NCI-H2196 treated with DMSO at 0.1 percent for 48 hours (cell line): Measurements from ENCODE around the gene FUCA1.
"Not testable (repeated sequence)": the region's sequence is repeated elsewhere in the genome, so short reads cannot be mapped to it uniquely, and the experiment has no call there.

Experiments used
- DNase-seq: peaks from one replicate; lab custom pipeline; 2025; ENCODE audit not compliant: unreplicated experiment; lab: John Stamatoyannopoulos, UW

The FUCA1 gene

DNA sequence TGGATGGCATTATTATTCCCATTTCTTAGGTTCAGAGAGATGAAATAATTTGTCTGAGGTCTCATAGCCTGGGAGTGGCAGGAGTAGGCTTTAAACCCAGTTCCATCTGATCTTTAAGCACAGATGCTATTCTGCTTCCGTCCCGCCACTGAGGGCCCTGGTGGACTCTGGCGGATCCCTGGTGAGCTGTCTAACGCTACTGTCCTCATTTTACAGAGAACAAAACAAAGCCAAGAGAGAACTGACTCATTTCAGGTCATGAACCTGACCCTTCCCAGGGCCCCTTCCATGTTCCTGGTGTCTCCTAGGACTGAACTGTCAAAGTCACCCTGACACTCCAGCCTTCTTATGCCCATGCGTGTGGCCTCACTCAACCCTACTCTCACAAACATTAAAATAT is 64.4 kb downstream of the FUCA1 start:
- DNase-seq, result no peak

DNA sequence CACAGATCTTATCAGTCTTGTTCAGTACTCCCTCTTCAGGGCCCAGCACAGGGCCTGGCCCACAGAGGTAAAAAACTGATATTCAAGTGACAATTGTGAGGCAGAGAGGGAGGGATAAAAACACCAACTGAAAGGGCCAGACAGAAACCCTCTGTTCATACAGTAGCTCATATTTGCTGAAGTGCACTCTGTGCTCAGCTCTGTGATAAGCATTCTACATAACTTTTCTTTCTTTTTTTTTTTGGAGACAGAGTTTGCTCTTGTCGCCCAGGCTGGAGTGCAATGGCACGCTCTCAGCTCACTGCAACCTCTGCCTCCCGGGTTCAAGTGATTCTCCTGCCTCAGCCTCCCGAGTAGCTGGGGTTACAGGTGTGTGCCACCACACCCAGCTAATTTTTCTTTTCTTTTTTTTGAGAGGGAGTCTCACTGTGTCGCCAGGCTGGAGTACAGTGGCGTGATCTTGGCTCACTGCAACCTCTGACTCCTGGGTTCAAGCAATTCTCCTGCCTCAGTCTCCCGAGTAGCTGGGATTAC is 65.2 kb downstream of the FUCA1 start:
- not testable (repeated sequence) for DNase-seq

DNA sequence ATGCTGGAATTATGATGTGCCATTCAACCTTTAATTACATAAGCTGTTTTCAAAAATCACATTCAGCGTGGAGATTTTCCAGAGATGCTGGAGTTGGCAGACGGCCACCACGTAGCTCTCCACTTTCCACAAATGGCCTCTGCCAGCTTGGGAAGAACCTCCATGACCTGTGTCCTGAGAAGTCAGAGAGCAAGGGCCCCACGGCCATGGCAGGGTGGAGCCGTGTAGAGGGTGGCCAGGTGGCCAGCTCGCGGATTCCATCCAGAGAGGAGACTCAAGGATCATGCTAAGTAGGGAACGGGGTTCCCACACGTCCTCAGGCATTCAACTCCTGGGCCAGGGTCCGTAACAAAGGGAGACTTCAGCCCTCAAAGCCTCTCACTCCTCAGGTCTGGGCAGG is 66.2 kb downstream of the FUCA1 start:
- DNase-seq, result no peak

DNA sequence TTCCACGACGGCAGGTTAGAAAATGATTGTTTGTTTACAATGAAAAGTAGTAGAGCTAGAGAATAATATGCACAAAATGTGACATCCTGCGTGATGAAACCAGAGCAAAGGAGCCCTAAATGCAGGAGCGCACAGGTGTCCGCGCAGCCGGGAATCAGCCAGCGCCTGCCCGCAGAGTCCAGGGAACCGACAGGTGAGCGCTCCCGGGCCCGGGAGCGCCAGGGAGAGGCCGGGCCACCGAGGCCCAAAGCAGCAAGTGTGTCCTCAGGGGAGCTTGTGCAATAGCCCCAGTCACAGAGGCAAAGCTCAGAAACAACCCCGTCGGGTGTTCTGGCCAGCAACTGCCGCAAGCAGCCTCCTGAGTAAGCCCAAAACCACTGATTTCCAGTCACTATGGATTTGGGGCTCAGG is 66.7 kb downstream of the FUCA1 start:
- no peak for DNase-seq

DNA sequence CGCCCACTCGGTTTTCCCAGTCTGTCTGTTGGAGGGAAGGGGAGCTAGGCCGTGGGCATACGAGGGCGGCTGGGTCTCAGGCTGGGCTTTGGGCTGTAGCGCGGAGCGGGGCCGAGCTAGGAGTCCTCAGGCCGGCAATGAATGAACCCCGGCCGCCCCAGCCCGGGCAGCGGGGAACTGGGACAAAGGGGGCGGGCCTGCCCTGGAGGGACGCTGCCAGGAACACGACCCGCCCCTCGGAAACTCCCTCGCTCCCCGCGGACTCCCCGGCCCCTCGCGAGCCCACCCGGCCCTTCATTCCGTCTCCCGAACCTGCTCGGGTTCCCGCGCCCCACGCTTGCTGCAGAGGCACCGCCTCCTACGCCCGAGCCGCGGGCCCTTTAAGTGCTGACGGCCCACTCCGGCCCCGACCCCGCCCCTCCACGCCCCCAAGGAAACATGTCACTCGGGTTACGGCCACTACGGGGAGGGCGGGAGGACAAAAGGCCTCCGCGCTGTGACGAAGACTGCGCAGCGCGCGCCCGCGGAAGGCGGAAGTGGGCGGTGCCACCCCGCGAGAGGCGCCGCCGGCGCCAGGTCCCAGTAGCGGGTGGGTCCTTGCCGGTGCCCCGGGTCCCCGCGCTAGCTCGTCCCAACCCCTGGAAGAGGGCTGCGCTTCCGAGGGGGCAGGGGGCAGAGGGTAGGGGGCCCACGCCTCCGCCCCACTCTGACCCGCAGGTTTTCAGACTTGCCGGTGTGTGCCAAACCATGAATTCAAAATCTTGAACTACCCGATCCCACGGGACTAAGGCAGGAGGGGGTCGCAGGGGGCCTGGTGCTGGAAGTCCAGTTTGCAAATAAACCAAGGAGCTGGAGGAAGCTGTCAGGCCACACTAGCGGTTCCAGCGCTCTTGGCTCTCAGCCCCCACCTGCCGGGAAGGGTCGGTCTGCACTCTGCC is 67.4 kb downstream of the FUCA1 start, which contains the start of gene GALE:
GALE (minus strand) TSS at position 355 of the 938 bp plus-strand sequence. CDS start 1,747 bp downstream, outside the sequence.
- peak; percentile 87 for DNase-seq

DNA sequence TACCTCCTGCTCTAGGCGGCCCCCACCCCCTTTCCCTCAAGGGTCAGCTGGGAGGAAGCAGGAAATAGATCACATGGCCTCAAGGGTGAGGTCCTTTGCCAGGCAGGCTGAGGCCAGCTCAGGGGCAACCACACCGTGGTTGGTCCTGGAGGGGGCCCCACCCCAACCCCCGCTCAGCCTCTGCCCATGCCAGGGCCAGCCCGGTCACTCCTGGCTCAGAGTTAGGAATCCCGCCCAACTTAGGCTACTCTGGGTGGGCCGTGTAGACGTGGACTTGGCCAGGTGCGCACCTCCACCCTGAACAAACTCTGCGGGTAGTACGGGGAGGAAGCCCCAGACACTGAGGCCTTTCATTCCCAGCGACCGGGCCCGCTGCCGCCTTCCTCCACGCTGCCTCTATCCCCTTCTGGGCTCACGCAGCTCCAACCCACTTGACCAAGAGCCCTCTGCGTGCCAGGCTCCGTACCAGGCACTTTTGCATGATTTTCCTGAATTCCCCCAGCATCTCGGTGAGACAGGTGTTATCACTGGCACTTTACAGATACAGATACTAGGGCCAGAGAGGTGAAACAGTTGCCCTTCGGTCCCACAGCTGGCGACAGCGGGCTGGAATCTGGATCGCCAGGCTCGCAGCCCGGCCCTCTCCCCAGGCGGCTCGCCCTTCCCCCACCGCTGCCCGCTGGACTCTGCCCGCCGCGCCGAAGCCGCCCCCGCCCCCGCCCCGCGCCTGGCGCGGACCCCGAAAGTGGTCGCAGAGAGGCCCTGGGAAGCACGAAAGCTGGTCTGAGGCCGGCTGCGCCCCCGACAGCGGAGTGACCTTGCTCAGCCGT is 68.3 kb downstream of the FUCA1 start:
- peak; percentile 52 for DNase-seq

DNA sequence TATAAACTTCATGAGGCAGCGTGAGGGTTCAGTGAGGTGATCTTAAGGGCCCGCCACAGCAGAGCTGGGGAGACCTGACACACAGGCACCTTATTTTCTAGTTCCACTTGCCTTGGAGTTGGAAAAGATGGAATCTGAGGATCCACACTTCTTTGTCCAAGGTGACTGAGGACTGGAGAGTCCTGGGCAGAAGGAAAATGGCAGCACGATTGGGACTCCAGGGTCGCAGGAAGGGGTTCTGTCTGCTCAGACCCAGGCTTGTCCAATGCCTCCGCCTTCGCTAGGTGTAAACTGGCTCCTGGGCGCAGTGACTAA is 68.9 kb downstream of the FUCA1 start:
- no peak for DNase-seq

DNA sequence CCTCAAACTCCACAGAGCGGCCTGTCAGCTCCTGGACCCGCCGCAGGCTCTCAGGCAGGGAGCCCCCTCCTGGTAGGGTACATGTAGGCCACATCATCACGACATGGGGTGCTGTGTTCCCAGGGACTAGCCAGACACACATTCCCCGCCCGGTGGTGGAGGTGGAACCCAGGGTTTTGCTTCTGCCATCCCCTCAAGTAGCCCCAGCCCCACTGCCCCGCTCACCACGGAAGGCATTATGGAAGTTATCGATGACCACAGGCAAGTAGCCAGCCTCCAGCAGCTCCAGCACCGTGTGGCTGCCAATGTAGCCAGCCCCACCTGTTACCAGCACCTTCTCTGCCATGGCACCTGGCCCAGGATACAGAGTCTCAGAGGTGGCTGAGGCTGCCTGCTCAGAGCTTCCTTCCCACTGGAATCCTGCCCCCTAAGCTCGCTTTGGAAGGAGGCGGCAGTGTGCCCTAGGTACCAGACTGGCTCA is 69.4 kb downstream of the FUCA1 start:
- DNase-seq, result no peak

DNA sequence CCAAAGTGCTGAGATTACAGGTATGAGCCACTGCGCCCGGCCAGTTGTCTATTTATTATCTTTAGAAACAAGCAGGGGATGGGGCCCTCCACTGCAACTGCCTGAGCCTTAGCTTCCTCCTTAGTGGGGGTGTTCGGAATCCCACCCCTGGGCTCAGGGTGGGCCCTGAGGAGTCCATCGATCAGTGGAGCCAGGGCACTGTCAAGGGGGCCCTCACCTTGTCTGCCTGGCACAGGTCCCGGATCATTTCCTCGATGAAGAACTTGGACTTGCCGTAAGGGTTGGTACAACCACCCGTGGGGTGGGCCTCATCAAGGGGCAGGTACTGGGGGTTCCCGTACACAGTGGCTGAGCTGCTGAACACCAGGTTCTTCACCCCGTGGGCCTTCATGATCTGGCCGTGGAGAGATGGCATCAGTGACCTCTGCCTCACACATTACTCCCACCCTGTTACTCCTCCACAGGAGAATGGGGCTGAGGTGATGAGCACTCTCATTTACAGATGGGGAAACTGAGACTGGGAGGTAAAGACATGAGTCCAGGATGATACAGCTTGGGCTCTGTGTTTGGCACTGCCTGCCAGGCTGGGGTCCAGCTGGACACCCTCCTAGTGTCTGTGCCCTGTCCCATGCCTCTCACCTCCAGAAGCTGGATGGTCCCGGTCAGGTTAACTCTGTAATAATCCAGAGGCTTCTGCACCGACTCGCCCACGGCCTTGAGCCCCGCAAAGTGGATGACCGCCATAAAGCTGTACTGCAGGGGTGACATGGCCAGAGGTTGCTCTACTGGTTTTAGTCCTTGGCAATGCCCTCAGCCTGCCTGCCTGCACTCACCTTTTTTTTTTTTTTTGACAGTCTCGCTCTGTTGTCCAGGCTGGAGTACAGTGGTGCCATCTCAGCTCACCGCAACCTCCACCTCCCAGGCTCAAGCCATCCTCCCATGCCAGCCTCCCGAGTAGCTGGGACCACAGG is 70.3 kb downstream of the FUCA1 start:
- no peak for DNase-seq

DNA sequence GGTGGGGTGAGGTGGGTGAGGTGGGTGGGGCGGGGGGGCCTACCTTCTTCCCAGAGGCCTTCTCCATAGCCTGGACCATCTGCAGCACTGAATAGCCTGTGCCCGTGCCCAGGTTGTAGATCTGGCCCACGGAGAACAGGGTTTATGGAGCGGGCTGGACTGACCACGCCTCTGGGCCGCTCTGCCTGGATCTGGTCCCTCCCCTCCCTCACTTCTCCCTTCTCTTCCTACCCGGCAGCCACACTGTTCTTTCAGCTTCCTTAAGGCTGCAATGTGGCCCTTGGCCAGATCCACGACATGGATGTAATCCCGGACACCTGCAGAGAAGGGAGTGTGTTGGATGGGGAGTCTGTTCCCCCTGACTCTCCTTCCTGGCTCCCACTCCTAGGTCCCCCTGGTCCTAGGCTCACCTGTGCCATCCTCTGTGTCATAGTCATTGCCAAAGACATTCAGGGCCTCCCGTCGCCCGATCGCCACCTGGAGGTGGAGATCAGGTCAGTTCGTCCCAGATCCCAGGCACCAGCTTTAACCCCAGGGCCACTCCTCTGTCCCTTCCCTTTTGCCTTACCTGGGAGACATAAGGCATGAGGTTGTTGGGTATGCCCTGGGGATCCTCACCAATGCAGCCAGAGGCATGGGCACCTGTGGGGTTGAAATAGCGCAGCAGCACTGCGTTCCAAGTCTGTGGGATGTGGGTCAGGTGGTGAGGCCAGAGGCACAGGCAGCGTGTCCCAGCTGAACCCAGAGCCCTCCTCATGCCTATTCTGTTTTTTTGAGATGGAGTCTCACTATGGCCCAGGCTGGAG is 71.4 kb downstream of the FUCA1 start:
- DNase-seq, result no peak

DNA sequence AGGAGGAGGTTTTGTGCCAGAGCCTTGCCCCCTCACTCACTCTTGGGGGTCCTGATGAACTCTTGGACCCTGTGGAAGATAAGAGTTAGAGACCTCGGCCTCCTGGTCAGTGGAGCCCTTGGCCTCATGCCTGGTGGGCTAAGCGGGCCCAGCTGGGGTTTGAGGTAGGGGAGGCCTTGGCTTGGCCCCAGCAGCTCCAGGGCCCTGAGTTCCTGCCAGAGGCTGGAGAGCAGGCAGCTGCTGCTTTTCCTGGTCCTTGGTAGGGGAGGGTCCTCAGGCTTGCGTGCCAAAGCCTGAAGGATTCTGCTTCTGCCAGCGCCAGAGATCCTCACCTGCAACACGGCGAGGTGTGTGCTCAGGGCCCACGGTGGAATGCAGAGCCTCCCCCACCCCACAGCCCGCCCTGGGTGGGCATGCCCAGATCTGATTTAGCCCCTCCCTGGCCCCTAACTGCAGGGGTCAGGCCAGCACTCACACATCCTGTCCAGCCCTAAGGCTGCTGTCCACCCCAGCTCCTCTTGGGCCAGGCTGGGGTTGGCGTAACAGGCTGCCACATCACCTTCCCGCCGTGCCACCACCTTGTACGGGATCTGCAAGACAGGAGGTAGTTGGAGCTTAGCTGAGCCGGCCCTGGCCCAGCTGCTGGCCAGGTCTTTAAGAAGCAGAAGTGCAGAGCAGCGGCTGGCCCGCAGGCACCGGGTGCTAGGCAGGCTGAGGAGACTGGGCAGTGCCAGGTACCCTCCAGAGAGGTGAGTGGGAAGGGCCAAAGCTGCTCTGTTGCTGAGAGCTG is 72.2 kb downstream of the FUCA1 start:
- DNase-seq, result no peak
